SK-N-SH treated with all-trans-retinoic acid at 6 μM for 48 hours (cell line): ENCODE results near the gene ZNF143.
A peak's percentile ranks its signal among the peaks of the same experiment; 100 is the strongest.
"Not testable (repeated sequence)": the region's sequence is repeated elsewhere in the genome, so short reads cannot be mapped to it uniquely, and the experiment has no call there.

ENCODE experiments used
- ATAC-seq: fragments of 200-7000 bp; cut with Tn5 transposase; 3 replicates; pipeline ENCODE4 v1.9.1; 2020; ENCODE audit warnings: mild to moderate bottlenecking, moderate library complexity
- ARNTL ChIP-seq: fragments of 450-650 bp; formaldehyde crosslinking; IDR thresholded peaks from 2 replicates; pipeline ENCODE4 v1.5.0; 2020; ENCODE audit warnings: low read depth, mild to moderate bottlenecking, moderate library complexity, borderline replicate concordance
- BACH2 ChIP-seq: fragments of 250-450 bp; sonication (Bioruptor Pico); IDR thresholded peaks from 2 replicates; pipeline ENCODE4 v1.9.0; 2021; ENCODE audit warnings: mild to moderate bottlenecking, borderline replicate concordance
- CREB5 ChIP-seq: fragments of 250-450 bp; sonication (Bioruptor Pico); IDR thresholded peaks from 2 replicates; pipeline ENCODE4 v1.5.1; 2020; ENCODE audit warnings: low read depth, mild to moderate bottlenecking, moderate library complexity
- CSDC2 ChIP-seq: fragments of 250-450 bp; sonication (Bioruptor Pico); IDR thresholded peaks from 2 replicates; pipeline ENCODE4 v1.5.0; 2020; ENCODE audit warnings: mild to moderate bottlenecking, moderate library complexity
- CSRNP3 ChIP-seq: fragments of 250-450 bp; sonication (Bioruptor Pico); IDR thresholded peaks from 2 replicates; pipeline ENCODE4 v1.5.1; 2021; ENCODE audit warnings: mild to moderate bottlenecking, moderate library complexity
- ESRRG ChIP-seq: fragments of 250-450 bp; sonication (Bioruptor Pico); IDR thresholded peaks from 2 replicates; pipeline ENCODE4 v1.6.1; 2021; ENCODE audit warnings: mild to moderate bottlenecking
- ISL1 ChIP-seq: fragments of 250-450 bp; sonication (Bioruptor Pico); IDR thresholded peaks from 2 replicates; pipeline ENCODE4 v2.1.2; 2022; ENCODE audit warnings: mild to moderate bottlenecking, moderate library complexity
- OSR1 ChIP-seq: fragments of 250-450 bp; sonication (Bioruptor Pico); IDR thresholded peaks from 2 replicates; pipeline ENCODE4 v1.8.0; 2022; ENCODE audit warnings: moderate library complexity, mild to moderate bottlenecking, inconsistent platforms
- PATZ1 ChIP-seq: fragments of 250-450 bp; sonication (Bioruptor Pico); IDR thresholded peaks from 2 replicates; pipeline ENCODE4 v1.8.0; 2020; ENCODE audit warnings: mild to moderate bottlenecking, moderate library complexity, borderline replicate concordance
- PPARA ChIP-seq: fragments of 250-450 bp; sonication (Bioruptor Pico); IDR thresholded peaks from 2 replicates; pipeline ENCODE4 v1.5.0; 2020; ENCODE audit warnings: mild to moderate bottlenecking, borderline replicate concordance
- SNAI2 ChIP-seq: fragments of 250-450 bp; sonication (Bioruptor Pico); IDR thresholded peaks from 2 replicates; pipeline ENCODE4 v1.5.0; 2020; ENCODE audit warnings: mild to moderate bottlenecking, moderate library complexity
- TCF4 ChIP-seq: fragments of 250-450 bp; sonication (Bioruptor Pico); IDR thresholded peaks from 2 replicates; pipeline ENCODE4 v1.8.0; 2021; ENCODE audit warnings: mild to moderate bottlenecking, moderate library complexity, borderline replicate concordance
- TOX ChIP-seq: fragments of 250-450 bp; sonication (Bioruptor Pico); IDR thresholded peaks from 2 replicates; pipeline ENCODE4 v1.8.0; 2021; ENCODE audit warnings: mild to moderate bottlenecking, moderate library complexity, borderline replicate concordance
- ZC3H10 ChIP-seq: fragments of 250-450 bp; sonication (Bioruptor Pico); IDR thresholded peaks from 2 replicates; pipeline ENCODE4 v1.5.1; 2021; ENCODE audit warnings: mild to moderate bottlenecking, moderate library complexity
- ZFP3 ChIP-seq: fragments of 250-450 bp; sonication (Bioruptor Pico); IDR thresholded peaks from 2 replicates; pipeline ENCODE4 v1.5.0; 2020; ENCODE audit warnings: mild to moderate bottlenecking, moderate library complexity
- ZFP30 ChIP-seq: fragments of 450-650 bp; formaldehyde crosslinking; IDR thresholded peaks from 2 replicates; pipeline ENCODE4 v1.5.0; 2022; ENCODE audit warnings: mild to moderate bottlenecking, moderate library complexity
- ZNF565 ChIP-seq: fragments of 450-650 bp; formaldehyde crosslinking; conservative IDR thresholded peaks from 2 replicates; pipeline ENCODE4 v1.5.0; 2020; ENCODE audit warnings: low read depth, mild to moderate bottlenecking, moderate library complexity
- ZNF70 ChIP-seq: fragments of 450-650 bp; formaldehyde crosslinking; IDR thresholded peaks from 2 replicates; pipeline ENCODE4 v1.5.0; 2020; ENCODE audit warnings: mild to moderate bottlenecking, moderate library complexity

ZNF143 gene

GRCh38 chr11:9533736-9534473, 73.1 kb downstream of the ZNF143 start (continued):
- TF ChIP-seq TOX (no peak), ISL1 (CRISPR knock-in tag) (no peak), ARNTL (CRISPR knock-in tag) (no peak), ZFP3 (no peak)

GRCh38 chr11:9535189-9535781, 74.5 kb downstream of the ZNF143 start:
- TF ChIP-seq CSRNP3 (CRISPR knock-in tag), result no peak
- TF ChIP-seq PATZ1 (CRISPR knock-in tag), result no peak
- no peak for TF ChIP-seq ESRRG (CRISPR knock-in tag)
- no peak for TF ChIP-seq ZFP3
- ATAC-seq, result peak; percentile 71

GRCh38 chr11:9538548-9538947, 77.7 kb downstream of the ZNF143 start:
- no peak for ATAC-seq
- TF ChIP-seq ESRRG (CRISPR knock-in tag), result no peak
- TF ChIP-seq ZNF70 (CRISPR knock-in tag), result no peak
- TF ChIP-seq OSR1 (CRISPR knock-in tag), result no peak
- no peak for TF ChIP-seq ARNTL (CRISPR knock-in tag)
- no peak for TF ChIP-seq SNAI2 (CRISPR knock-in tag)
- no peak for TF ChIP-seq BACH2
- no peak for TF ChIP-seq ISL1 (CRISPR knock-in tag)
- no peak for TF ChIP-seq PPARA (CRISPR knock-in tag)
- no peak for TF ChIP-seq ZFP30
- TF ChIP-seq TOX, result no peak
- TF ChIP-seq ZNF565, result no peak
- TF ChIP-seq PATZ1 (CRISPR knock-in tag), result no peak
- no peak for TF ChIP-seq ZC3H10 (CRISPR knock-in tag)
- TF ChIP-seq TCF4 (CRISPR knock-in tag), result no peak
- TF ChIP-seq CREB5 (CRISPR knock-in tag), result no peak

GRCh38 chr11:9549216-9549615, 88.4 kb downstream of the ZNF143 start:
- ATAC-seq, result not testable (repeated sequence)

GRCh38 chr11:9550191-9550628, 89.4 kb downstream of the ZNF143 start:
- no peak for TF ChIP-seq CSRNP3 (CRISPR knock-in tag)
- no peak for TF ChIP-seq PPARA (CRISPR knock-in tag)
- TF ChIP-seq ZFP3, result no peak
- no peak for TF ChIP-seq OSR1 (CRISPR knock-in tag)
- no peak for TF ChIP-seq ZNF70 (CRISPR knock-in tag)
- no peak for TF ChIP-seq BACH2
- TF ChIP-seq CSDC2 (CRISPR knock-in tag), result no peak
- no peak for TF ChIP-seq TOX
- TF ChIP-seq ZC3H10 (CRISPR knock-in tag), result no peak
- TF ChIP-seq ISL1 (CRISPR knock-in tag), result no peak
- no peak for TF ChIP-seq ARNTL (CRISPR knock-in tag)

More at GRCh38 chr11:9550191-9550628, 89.4 kb downstream of the ZNF143 start:
- ATAC-seq, result no peak
